Measurements from ENCODE around the gene GFRAL.

GRCh38 chr6:55405474-55406235 lies 78.4 kb downstream of the GFRAL start:
- no peak for TF ChIP-seq CTCF (IDR thresholded peaks at IDR 0.05; ENCODE audit: low read depth, low read length, missing input control)
- TF ChIP-seq YY1 (IDR thresholded peaks at IDR 0.05): no peak
- no peak for TF ChIP-seq JUND (IDR thresholded peaks at IDR 0.05)
- no peak for TF ChIP-seq RXRA (IDR thresholded peaks at IDR 0.05)
- TF ChIP-seq TAF1 (conservative IDR thresholded peaks at IDR 0.05): no peak
- TF ChIP-seq MAX (IDR thresholded peaks at IDR 0.05): no peak

All from liver (tissue), 3 donors.